Stimulated activated CD8-positive, alpha-beta memory T cell treated with anti-CD3 and anti-CD28 coated beads, Interleukin-4, amount 100 ng/mL, for 1 hour (primary cell): ENCODE results near the gene TDRKH.
"Not testable (repeated sequence)": the region's sequence is repeated elsewhere in the genome, so short reads cannot be mapped to it uniquely, and the experiment has no call there.

Experiments used
- DNase-seq, 2 donors: peaks; one replicate each; pipeline ENCODE4 v3.0.0-alpha.2; 2020; ENCODE audit warnings: low read depth in 2 of 2, low spot score in 1 of 2

Gene TDRKH

DNA sequence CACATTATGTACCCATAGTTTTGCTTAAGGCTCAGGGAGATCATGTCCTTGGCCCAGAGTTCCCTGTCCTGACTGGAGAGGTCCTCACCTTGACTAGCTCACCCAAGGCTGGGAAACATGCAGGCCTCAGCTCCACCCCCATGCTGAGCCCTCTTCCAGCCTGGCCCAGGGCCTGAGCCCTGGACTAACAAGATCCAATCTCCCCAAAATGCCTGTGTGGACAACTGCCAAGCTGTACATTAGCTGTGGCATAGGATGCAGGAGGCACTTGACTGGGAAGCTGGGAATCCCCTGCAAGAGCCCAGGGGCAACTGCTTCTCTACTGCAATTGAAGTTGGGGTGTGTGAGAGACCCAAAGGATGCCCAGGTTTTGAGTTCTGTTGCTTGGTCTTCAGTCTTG lies 12.9 kb upstream of the TDRKH start:
- no peak for DNase-seq

DNA sequence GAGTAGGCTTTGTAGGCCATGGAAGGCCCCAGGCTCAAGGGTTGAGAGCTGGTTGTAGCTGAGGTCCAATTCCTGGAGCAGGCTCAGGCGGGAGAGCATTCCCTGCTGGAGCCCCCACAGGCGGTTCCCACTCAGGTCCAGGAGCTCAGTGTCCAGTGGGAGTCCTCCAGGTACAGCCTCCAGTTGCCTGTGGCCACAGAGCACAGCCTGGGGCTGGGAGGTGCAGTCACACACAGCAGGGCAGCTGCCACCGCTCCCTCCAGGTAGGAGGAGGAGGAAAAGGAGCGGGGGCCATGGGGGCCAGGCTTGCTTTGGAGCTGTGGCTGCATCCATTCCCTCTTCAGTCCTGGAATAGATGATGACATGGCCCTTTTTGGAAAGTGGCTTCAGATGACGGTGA lies 12.1 kb upstream of the TDRKH start:
- DNase-seq: no peak

DNA sequence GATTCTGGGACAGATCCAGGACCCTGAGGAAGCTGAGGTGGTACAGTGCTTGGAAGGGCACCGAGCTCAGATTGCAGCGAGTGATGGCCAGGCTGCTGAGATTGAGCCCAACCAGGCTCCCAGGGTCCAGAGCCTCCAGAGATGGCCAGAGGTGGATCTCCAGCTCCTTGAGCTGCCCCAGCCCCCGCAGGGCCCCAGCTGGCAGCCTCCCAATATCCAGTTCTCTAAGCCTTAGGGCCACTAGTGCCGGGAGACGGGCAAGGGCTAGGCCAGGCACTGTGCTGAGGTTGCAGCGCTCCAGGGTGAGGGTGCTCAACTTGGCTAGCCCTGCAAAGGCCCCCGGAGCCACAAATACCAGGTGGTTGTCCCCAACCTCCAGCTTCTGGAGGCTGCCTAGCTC lies 11.5 kb upstream of the TDRKH start:
- DNase-seq: no peak

DNA sequence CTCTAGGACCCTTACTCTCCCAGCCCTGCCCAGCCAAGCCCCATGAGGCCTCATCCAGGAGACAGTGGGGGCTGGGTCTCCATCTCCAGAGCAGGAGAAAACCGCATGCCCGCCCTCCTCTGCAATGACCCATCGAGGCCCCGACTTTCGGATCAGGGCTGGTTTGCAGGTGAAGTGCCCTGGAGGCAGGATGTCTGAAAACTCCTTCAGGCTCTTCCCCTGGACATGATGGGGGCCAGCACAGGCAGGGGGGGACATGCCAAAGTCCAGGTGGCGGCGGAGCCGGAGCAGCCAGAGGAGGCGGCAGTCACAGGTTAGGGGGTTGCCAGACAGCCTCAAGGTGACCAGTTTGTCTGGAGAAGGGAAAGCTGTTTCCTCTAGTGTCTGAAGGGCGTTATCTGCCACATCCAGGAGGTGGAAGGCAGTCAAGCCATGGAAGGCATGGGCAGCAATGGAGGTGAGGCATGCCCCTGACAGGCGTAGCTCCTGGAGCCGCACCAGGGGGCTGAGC lies 11.1 kb upstream of the TDRKH start:
- DNase-seq: no peak

DNA sequence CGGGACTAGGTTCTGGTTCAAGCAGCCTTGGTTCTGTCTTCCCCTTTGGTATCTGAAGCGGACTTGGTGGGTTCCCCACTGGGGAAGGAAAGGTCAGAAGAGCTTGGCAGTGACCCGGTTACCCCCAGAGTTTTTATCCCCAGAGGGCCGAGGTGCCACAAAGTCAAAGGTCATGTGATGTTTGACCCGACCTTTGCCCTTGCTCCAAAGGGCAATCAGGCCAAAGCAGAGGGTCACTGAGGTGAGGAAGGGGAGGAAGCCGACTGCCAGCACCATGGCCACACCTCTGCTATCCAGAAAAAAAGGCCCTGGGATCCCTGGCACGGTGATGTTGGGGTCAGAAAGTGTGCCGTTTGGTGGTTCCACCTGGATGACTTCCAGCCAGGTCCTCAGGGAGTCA lies 10.5 kb upstream of the TDRKH start:
- DNase-seq: no peak

DNA sequence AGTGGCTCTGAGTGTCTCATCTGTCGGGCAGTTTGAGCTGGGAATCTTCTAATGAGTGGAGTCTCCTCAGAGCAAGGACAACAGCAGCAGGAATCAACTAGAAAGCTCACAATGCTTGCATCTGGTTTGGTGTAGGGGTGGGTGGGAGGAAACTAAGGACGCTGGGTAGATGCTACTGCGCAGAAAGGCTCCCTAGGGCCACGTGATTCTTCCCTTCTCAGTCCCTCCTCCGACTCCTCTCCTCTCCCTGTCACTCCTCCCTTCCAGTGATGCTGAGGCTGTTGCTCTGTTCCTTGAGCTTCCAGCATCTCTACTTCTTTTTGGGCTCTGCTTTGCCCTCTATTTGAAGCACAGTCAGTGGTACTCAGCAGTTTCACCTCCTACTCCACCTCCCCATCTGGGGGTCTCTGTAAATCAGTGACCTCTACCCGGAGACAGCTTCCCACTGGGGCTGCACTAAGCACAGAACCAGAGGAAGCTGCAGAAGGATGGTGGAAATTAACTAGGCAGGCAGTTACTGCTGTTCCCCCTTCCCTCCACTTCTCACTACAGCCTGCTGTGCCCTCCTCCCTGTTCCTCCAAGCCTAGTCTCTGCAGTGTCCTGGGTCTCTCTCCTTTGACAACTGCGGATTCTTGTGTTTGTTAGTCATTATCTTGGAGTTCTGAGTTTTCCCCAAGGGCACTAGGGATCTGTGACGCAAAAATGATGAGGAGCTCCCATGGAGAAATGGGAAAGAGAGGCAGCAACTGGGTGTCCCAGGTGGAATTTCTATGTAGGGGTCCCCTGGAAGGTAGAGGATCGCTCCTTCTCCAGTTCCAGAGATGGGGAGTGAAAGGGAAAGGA lies 9.1 kb upstream of the TDRKH start:
- no peak for DNase-seq

DNA sequence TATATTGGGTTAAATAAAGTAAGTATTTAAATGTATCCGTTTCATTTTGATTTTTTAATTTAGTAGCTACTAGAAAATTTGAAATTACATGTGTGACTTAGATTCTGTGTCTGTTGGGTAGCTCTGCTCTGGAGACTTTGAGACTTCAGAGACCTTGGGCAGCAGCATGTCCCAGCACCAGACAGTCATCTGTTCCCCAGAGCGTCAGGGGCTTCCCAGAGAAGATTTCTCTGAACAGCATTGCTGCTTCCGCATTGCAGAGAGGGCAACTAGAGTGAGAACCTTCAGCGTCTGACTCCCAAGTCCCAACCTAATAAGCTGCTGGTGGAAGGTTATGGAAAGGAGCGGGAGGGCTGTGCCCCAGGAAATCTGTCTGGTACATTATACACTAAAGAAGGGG lies 8.3 kb upstream of the TDRKH start:
- DNase-seq: no peak

DNA sequence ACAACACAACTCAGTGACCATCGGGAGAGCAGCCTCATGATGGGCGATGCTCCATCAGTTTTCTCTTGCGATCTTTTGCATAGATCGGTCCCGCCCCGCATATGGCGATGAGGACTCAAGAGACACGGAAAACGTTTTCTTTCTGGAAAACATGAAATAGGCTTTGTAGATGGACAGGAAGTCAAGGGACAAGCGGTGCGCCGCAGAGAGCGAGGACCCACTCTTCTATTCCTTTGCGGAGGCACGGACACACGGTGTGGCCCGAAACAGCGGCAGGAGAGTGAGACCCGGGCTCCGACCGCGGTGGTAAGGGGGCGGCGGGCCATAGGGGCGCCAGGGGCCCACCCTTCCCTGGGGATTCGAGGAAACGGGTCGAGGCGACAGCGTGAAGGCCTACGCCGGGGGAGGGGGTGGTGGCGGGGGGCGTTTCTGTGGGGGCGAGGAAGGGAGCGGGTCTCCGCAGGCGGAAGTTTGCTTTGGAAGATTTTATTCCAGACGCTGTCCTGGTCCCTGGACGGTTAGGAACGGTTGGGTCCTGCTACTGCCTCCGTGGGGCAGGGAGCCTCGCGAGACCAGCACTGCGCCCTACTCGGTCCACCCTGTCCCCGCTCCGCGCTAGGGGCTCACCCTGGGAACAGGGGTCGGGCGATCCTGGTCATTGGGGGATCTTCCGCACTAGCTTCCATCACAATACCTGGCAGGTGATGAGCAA lies 796 bp upstream of the TDRKH start:
- DNase-seq: peak in 1 of 2 donors; percentile 0

DNA sequence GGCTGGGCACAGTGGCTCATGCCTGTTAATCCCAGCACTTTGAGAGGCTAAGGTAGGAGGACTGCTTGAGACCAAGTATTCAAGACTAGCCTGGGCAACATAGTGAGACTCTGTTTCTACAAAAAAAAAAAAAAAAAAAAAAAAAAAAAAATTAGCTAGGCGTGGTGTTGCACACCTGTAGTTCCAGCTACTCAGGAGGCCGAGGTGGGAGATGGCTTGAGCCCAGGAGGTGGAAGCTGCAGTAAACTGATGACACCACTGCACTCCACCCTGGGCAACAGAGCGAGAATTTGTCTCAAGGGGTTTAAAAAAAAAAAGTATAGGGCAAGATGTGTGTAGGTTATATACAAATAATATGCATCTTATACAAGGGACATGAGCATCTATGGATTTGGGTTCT lies 2.6 kb downstream of the TDRKH start:
- DNase-seq: no peak

DNA sequence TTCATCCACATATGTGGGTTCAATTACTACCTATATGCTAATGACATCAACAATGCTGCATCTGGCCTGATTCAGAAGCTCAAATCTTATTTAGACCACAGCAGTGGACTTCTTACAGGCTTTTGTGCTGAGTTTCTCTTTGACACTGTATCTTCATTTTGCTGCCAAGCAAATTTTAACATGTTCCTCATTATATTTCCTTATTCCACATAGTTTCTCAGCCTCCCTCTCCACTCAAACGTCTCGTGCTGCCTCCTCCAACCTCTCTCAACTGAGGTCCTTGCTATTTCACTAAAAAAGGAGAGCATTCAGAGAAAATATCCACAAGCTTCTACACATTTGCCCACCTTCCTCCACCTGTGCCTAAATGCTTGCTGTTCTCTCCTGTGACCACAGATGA lies 6.5 kb downstream of the TDRKH start:
- no peak for DNase-seq

DNA sequence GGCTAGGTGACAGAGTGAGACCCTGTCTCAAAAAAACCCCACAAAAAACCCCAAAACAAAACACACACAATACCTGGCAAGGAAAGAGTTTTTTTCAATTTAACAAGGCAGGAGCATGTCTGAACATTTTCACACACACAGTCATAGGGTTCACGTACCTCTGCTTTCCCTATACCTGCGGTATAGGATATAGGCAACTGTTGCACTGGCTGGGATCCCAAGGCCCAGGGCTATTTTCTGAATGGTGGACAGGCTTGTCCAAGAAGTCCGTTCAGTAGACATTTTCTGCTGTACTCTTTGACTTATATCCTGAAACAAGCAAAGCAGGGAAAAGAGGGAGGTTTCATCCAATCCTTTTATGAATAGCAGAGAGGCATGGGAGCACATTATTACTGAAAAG lies 7.6 kb downstream of the TDRKH start:
- DNase-seq: no peak

DNA sequence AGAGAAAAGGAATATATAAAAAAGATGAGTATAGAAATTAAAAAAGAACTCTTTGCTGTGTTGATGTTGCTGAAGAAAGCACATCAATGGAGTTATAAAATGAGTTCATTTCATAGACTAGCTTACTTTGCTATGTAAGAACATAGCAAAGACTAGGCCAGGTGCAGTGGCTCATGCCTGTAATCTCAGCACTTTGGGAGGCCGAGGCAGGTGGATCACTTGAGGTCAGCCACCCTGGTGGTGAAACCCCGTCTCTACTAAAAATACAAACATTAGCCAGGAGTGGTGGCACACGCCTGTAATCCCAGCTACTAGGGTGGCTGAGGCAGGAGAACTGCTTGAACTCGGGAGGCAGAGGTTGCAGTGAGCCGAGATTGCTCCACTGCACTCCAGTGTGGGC lies 8.3 kb downstream of the TDRKH start:
- not testable (repeated sequence) for DNase-seq

DNA sequence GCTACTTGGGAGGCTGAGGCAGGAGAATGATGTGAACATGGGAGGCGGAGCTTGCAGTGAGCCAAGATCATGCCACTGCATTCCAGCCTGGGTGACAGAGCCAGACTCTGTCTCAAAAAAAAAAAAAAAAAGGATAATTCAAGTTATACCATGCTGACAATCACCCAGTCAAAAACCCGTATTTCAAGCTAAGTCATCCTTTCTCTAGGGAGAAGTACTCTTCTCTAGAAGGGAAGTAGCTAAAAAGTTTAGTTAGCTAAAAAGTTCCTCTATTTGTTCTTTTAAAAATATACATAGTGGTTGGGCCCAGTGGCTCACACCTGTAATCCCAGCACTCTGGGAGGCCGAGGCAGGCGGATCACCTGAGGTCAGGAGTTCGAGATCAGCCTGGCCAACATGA lies 9.6 kb downstream of the TDRKH start:
- not testable (repeated sequence) for DNase-seq

DNA sequence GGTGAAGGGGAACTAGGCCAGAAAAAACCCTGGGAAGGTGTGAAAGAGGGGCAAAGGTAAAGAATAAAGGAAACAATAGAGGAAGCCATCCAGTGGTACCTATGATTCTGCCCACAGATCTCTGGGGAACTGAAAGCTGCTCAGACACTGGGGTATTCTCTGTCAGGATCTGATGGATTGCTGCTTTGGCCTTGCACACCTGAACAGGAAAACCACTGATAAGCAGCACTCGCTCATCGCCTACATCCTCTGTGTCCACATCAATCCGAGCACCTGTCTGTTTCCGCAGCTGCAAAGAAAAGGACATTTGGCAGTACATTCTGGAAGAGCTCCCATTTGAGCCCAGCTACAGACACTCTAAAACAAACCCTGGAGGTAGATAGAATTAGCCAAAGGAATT lies 10.4 kb downstream of the TDRKH start:
- no peak for DNase-seq

DNA sequence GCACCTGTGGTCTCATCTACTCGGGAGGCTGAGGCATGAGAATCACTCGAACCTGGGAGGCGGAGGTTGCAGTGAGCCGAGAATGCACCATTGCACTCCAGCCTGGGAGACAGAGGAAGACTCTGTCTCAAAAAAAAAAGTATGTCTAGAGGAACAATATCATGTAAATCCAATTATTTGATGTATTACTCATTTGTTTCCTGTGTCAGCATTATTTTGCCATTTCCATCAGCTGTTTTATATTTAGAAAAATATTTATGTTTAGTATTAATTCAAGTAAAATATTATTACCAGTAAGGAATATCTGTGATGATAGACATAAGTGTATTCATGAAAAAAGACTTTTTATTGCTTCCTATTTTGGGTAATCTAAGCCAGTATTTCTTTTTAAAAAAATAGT lies 13.0 kb downstream of the TDRKH start:
- no peak for DNase-seq

DNA sequence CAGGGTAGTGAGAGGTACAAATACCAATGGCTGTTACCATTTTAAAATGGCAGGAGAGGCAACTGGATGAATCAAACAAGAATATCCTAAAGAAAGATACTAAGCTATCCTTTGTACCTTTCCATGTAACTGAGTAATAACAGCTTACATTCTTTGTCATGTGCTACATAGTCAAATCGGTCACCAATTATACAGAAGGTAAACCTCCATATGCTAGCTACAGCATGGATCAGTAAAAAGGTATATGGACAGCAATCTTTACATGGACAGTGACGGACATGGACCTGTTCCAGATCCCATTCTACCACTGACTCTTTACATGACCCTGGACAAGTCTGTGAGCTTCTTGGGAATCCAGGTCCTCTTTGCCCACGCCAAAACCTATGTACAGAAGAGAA lies 13.6 kb downstream of the TDRKH start:
- no peak for DNase-seq

DNA sequence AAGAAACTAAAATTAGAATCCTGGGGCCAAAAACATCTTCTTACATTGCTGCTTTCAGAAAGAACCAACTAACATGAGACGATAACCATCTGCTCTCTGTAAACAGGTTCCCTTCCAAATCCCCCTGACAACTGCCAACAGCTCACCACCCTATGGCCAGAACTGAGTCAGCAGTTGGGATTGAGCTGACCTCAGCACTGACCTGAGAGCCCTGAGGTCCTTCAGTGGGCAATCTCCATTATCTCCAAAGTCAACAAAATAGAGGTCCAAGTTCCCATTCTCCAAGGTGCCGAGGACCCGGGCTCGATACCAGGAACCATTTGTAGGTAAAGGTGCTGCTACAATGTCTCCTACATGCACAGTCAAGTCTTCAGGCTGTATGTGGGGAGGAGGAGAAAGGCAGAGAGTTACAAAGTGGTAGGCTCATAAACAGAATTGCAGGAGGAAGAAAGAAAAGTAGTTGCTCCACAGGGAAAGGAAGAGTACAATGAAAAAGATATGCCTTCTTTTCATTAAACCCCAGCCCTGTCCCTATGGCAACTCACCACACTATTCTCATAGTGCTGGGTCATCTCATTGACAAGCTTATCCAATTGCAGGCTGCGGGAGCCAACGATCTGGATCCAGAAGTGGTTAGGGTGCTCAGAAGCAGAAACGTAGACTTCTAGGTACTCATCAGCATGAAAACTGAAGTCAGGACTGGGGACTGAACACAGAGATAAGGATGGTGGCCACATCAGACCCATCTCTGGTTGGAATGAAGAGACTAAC lies 14.2 kb downstream of the TDRKH start:
- no peak for DNase-seq

DNA sequence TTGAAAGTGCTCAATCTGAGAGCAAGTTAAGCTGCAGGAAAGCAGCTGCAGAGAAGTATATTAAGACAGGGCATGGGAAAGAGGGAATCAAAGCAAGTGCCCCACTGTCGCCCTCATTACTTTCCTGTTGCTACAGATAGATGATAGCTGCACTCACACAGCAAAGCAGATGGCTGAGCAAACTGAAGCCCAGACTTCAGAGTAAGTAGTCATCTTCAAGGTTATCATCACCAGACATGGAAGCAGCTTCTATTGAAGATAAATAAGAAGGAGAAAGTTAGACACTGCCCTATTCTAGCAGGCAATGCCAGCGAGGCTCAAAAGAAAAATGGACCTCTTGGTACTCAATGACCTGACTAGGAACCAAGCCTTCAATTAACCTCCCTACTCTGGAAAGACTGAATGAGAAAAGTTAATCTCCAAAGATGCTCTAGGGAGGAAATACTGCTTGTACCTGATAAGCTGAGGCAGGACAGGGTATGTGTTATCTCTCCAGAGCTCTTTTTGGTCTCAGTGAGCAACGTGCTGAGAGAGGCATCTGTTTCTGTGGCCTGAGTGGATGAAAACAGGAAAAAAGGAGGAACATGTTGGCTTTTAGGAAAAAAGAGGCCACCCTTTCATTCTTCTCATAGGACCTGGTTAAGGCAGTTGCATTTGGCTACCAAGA lies 15.9 kb downstream of the TDRKH start:
- no peak for DNase-seq

DNA sequence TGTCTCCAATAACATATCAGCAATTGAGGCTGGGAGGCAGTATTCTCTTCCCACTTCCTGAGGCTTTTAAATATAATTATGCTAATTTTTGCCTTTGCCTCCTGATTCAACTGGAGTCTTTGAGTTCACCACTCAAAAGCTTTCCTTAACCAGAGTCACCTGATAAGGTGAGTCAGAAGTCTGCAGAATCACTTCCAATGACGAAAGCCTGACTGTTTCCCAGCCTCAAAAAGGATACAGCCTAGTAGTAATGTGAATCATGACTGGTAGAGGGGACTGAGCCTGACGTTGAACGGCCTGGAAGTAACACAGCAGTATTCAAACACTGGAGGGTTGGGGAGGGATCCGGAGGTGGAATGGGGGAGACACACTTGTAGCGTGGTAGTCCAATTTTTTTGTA lies 16.6 kb downstream of the TDRKH start:
- DNase-seq: no peak

DNA sequence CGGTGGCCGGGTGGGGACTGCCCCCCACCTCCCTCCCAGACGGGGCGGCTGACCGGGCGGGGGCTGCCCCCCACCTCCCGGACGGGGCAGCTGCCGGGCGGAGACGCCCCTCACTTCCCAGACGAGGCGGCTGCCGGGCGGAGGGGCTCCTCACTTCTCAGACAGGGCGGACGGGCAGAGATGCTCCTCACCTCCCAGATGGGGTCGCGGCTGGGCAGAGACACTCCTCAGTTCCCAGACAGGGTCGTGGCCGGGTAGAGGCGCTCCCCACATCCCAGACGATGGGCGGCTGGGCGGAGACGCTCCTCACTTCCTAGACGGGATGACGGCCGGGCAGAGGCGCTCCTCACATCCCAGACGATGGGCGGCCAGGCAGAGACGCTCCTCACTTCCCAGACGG lies 21.0 kb downstream of the TDRKH start:
- not testable (repeated sequence) for DNase-seq

DNA sequence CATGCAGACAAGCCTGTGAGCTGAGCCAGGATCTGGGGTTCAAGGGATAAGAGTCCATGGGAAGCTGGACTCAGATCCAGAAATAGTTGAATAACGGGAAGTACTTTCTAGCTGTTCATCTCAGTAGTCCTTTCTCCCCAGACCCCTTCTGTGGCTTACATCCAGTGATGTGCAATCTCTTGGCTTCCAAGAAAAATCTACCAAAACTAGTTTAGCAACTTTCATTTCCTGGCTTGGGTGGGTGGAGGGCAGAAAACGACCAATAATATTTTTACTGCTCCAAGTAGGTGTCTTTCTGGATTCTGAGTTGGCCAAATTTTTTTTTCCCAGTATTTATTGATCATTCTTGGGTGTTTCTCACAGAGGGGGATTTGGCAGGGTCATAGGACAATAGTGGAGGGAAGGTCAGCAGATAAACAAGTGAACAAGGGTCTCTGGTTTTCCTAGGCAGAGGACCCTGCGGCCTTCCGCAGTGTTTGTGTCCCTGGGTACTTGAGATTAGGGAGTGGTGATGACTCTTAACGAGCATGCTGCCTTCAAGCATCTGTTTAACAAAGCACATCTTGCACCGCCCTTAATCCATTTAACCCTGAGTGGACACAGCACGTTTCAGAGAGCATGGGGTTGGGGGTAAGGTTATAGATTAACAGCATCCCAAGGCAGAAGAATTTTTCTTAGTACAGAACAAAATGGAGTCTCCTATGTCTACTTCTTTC lies 21.8 kb downstream of the TDRKH start:
- DNase-seq: not testable (repeated sequence)
